NCI-H82 treated with DMSO at 0.1 percent for 48 hours (cell line): Measurements from ENCODE around the gene MYH10.

Experiments used
- DNase-seq: peaks from one replicate; lab custom pipeline; 2025; ENCODE audit not compliant: unreplicated experiment; lab: John Stamatoyannopoulos, UW

Gene MYH10

DNA sequence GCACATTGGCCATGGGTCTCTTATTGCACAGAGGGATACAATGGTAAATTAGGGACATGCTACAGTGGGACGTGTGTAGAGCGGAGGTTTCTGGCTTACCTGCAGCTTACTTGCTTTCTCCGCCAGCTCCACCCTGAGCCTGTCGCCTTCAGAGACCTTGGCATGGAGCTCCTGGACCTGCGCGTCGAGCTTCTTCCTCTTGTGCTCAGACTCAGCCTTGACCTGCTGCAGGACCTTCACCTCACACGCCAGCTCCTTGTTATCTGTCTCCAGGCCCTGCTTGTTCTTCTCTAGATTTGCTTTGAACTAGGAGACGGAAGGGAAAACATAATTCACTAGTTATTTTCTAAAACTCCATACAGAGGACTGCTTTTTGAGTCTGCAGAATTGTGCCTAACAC is 131.4 kb downstream of the MYH10 start:
- DNase-seq = no peak

DNA sequence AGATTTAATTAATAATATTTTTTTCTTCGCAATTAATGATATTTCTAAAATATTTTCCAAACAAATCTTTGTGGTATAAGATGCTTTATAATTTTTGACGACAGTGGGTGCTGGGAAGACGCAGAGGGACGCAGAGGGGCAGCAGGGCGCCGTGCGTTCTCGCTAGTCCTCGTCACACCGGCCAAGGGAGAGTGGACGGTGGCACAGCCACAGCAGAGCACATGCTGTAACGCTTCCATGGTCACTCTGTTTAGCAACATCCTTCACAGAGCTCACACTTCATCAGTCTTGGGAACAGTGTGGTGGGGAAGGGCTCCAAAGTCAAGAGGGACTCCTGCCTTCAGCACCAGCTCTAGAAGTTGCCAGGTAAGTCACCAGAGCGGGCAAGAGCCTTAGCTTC is 134.4 kb downstream of the MYH10 start:
- no peak for DNase-seq

DNA sequence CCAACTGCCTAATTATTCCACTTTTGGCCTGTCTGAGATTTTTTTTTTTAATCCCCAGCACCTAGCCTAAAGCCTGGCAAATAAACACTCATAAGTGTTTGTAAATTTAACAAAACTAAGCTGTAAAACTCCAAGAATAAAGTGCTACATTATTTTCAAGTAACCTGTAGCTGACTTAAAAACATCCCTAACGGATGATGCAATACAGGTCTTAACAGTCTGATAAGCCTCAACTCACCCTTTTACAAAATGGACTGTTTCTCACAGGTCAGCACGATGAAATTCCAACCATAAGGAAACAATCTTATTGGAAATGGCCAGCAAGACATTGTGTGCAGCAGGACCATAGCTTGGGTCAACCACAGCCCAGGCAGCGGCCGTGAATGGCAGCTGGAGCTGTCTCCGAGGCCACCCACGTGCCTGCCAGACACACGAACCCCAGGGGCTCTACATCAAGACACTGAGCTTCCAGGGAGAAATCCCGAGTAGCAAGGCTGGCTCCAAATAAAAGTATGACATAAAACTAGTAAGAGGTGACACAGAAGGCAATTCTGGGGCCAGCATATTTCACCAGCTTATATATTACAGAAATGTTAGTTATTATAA is 135.9 kb downstream of the MYH10 start:
- no peak for DNase-seq

DNA sequence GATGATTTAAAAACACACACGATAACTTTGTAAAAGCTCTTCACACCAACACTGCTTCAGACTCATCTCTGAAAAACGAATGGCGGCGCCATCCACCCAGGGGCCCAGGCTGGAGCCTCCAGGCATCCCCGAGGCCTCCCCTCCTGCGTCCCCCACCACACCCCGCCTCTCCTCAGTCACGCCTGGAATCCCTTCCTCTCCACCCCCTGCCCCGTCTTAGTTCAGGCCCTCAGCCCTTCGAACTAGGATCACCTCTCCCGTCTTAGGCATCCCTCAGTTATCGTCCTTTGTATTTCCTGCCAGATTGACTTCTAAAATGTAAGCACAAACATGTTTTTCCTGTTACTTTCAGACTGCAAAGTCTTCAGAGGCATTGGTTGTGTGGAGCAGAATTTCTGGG is 136.5 kb downstream of the MYH10 start:
- DNase-seq = no peak

DNA sequence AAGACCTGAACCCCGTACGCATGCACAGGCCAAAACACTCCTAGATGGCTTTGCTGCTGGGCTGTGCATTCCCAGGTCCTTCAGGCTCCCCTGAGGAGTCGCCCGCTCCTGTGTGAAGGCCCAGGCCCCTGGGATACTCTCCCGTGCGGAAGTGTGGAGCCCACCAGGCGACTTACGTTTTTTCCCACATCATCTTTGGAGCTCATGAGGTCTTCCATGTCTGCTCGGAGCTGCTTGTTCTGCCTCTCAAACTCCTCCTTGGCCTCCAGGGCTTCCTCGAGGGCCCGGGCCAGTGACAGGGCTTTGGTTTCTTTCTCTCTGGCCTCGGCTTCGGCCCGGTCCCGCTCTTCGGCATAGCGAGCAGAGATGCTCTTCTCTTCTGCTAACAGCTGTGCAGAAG is 138.4 kb downstream of the MYH10 start:
- no peak for DNase-seq

DNA sequence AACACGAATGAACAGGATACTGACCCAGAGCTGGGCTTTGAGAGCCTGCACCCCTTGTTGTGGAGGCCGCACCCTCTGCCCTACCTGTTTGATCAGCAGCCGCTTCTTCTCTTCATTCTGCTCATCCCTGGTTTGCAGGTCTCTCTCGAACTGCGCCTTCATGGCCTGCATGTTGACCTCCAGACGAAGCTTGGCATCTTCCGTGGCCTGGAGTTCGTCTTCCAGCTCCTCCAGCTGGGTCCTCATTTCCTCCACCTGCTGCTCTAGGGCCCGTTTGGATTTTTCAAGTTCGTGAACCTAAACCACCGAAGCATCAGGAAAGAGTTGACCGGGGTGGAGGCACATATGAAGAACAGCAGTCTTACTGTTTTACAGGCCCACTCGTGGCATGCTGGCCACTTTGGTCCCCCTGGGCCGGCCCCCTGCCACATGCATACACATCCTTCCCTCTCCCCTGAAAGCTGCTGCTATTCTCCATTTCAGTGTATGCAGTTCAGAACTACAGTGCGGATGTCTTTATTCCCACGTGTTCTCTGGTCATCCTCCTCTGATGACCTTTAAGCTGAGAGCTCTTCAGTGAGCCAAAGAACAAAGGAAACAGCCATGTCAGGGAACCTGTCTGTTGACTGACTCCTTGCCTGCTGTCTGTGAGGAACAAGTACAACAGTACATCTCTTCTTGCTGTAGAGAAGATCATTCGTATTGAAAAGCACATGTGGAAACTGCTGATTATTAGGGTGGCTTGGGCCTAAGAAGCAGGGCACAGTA is 140.1 kb downstream of the MYH10 start:
- DNase-seq = no peak

DNA sequence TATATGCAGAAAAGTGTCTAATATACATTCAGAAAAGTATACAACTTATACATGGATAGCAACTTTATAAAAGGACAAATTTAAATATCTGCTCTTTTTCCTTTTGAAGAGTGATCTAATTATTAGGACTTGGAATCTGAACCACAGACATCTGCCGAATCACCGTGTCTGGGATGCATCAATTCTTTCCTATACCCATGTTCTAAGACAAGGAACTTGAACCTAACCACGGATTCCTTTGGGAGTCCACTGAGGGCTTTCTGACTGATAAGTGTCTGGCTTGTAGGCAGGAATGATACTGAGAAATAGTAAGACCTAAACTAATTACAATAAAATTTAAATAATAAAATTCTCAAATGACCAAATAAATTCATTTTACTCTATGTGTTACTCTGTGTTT is 140.7 kb downstream of the MYH10 start:
- no peak for DNase-seq

DNA sequence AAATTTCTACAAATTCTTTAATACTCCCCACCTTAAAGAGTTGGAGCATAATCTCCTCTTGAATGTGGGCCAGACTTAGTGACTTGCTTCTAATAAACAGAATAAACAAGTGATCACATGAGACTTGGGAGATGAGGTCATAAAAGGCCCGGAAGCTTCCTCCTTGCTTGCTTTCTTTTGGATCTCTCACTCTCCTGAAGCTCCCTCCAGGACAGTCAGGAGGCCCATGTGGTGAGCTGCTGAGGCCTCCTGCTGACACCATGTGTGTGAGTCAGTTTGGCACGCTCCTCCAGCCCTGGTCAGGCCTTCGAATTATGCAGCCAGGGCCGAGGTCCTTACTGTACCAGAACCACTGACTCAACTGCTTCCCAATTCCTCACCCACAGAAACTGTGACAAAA is 141.6 kb downstream of the MYH10 start:
- no peak for DNase-seq

DNA sequence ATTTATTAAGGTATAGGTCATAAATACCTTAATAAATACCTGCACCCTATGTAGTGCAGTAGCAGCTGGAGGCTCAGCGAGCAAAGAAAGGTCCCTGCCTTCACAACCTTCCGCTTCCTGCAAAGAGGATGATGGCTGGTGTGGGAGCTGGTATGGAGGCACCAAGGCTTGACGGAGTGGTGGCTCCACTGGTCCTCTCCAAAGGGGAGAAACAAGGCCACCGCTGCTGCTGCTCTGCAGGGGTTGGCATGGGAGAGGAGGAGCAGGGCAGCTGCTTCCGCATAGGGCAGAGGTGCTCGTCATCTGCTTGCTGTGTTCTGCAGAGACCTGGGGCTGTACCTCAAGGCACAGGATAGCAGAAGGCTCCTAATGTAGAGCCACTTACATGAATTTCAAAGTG is 142.0 kb downstream of the MYH10 start:
- no peak for DNase-seq

DNA sequence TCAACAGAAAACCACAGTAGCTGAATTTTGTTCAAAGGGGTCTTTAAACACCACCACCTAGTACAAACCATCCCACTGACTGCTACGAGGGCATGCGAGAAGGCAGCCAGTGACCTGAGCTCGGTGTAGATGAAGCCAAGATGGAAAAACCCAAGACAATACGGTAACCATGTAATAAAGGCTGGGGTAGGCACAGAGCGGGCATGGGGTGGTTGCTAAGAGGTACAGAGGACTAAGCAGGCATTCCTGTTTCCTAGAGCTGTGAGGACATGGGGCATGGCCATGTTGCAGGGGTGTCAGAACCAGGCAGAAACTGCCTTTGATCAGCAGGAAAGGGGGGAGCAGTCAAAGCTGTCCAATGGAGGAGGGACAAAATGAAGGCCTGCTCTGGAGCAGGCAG is 142.8 kb downstream of the MYH10 start:
- no peak for DNase-seq

DNA sequence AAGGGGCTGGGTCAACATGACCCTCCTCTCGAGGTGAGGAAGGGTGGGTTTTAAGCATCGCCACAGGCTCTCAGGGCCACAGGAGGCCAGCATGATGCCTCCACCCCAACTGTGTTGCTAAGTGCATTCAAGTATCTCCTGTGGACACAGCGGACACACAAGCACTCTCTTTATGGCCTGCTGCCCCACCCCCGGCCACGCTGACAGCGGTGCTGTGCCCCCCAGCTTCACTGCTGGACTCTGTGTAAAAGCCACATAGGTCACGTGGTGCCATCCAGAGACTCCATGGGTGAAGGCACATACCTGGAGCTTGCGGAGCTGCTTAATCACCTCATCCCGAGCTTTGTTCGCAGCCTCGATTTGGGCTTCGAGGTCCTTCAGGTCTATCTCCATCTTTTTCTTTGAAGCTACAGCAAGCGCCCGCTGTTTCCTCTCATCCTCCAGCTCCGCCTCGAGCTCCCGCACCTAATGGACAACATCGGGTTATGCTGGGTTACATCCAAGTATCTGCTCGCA is 143.3 kb downstream of the MYH10 start:
- DNase-seq = no peak

DNA sequence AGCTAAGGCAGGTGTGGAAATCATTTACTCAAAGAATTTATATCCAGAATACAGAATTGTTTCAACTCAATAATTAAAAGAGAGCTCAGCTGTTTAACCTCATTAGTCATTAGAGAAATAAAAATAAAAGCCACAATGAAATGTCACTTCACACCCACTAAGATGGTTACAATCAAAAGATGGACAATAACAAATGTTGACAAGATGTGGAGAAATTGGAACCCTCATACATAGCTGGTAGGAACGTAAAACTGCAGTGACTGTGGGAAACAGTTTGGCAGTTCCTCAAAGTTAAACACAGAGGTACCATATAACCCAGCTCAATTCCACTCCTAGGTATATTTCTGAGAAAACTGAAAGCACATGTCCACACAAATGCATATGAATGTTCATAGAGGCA is 145.0 kb downstream of the MYH10 start:
- no peak for DNase-seq

DNA sequence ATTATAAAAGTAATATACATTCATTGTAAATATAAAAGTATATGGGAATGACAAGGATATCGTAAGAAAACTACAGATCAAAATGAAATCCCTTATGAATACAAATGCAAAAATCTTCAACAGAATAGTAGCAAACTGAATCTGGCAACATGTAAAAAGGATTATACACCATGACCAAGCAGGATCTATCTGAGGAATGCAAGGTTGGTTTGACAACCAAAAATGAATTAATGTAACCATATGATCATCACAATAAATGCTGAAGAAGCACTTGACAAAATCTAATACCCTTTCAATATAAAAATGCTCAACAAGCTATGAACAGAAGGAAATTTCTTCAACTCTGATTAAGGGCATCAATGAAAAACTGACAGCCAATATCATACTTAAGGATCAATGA is 146.1 kb downstream of the MYH10 start:
- DNase-seq = no peak

DNA sequence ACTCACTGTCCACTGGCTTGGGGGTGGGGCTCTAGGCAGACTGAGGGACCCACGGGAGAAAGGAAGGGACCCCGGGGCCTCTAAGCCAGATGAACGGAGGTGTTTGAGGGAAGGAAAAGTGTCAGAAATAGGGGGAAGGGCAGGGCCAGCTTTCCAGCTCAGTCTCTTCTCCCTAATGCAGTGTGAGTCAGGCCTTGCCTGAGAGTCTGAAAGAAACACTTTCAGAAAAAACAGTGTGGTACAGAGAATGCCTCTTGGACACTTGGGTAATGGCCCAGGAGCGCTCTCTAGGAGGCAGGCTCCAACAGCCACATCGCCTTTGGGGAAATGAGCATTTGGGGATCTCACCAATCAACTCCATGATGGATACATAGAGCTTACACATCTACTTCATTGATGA is 148.0 kb downstream of the MYH10 start:
- DNase-seq = no peak

DNA sequence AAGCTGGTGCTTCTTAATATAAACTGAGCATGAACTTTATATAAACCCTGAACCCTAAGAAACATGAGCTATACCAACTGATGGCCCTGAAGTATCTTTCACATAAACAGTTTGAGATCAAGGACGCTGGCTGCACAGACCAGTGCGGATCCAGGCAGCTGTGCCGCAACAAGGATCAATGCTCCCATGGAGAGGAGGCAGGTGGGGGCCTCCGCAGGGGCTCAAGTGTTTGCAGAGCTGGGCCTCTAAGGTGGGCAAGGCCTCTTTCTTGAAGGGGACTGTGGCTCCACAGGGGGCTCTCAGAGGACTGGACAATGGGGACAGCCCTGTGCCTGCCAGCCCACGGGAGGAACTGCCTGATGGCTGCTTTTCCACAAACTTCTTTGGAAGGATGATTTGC is 148.8 kb downstream of the MYH10 start:
- no peak for DNase-seq

DNA sequence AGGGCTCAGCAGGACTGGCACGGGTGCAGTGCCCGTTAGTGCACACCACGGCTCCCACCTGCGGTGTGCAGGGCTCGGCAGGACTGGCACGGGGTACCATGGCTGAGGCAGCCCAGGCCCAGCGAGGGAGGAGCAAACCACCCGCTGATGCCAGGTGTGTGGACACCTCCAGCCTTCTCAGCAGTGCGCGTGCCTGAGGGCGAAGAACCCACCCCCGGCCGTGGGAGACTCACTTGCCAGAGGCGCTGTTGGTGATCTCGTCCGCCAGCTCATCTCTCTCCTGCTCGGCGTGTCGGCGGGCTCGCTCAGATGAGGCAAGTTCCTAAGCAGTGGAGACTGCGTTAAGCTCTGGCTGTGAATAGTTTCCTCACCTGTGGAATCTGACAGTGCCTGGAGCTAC is 149.4 kb downstream of the MYH10 start:
- DNase-seq = no peak

DNA sequence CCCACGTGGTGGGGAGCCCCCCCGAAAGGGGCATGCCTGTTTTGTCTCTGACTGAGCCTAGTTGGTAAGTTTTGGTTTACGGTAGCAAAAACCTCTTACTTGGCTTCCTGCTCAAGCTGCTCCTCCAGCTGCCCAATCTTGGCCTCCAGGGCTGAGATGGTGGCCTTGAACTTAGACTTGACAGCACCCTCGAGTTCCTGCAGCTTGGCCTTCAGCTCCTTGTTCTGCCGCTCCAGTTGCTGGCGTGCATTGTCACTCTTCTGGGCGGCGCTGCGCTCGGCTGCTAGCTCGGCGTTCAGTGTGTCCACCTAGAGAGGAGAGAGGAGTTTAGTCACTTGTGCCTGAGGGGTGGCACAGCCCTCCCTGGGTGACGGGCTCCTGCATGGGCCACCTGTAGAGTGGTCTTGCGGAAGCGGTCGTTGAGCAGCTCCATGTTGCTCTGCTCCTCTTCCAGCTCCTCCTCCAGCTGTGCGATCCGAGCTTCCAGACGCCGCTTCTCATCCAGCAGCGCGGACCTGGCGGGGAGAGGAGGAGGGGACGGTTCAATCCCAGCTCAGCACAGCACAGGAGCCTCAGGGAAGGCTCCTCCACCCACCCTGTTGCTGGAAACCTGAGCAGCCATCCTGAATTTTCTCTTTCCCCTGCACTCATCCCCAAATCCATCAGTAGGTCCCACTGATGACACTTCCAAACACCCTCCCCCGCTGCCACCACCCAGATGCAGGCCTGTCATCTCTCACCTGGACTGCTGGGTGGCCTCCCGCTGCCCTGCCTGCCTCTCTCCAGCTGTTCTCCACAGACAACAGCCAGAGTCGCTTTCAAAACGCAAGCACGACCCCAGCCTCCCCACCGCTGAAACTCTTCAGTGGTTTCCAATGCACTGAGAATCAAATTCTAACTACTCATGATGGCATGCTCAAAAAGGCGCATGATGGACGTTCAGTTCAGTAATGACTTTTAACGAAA is 150.2 kb downstream of the MYH10 start:
- no peak for DNase-seq

DNA sequence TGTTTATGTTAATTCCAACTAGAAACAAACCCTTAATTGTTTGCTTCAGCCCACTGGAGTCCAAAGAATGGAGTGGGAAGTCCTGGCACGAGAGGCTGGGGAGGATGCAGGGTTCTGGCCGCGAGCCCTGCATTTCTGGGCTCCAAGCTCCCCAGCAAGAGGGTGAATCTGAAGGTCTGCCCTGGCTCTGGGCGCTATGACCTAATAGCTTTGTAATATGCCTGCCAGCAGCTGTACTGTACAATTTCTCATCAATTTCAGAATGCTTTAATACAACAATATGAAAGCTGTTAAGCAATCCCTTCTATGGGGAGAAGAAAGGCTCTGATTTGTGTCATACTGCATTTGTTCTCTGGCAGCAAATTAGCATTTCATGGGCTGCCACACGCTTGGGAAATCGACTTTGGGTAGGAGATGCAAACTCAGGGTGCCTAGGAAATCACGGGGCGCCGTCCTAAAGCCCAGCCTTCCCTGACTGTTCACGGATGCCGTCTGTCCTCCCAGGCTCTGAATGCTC is 151.0 kb downstream of the MYH10 start:
- DNase-seq = no peak

DNA sequence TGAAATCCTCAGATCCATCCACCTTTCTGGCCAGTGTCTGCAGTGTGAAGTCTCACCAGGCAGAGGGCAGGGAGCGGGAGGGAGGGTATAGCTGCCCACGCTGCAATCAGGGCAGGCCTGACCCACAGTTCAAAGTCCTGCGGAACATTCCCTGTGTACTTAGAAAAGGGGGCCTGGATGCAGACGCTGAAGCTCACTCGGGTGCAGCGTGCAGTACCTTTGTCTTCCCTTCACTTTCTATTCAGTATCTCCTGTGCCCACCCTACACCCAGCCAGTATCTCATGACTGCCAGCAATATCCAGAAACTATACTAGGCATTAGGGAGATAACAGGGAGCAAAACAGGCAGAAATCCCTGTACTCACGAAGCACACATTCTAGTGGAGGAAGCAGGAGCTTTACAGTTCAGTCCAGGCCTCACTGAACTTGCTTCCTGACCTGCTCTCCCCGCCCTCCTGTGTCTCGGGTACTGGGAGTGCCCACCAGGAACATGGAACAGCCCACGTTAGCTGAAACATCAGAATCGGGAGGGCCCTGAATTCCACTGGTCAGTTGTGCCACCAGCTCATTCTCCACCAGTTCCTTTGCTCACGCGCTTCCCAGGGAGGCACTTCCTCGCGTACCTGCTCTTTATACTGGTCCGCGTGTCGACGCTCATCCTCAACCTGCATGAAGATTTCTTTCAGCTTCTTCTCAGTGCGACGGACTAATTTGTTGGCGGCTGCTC is 152.6 kb downstream of the MYH10 start:
- DNase-seq = no peak

DNA sequence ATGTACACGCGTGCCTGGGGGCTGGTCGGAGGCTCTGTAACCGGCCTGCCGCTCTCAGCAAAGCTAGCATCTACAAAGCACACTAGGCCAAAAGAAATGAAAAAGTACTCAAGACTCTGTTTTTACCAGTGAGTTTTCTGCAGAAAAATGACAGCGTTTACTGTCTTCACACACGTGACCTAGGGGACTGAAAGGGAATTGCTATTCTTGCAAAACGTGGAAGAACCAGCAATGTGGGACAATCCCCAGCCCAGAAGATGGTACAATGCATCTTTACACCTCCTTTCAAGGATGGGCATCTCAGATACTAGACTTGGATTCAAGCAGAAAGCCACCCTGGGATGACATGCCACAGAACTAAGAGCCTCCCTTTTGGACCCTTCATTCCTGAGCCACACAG is 153.4 kb downstream of the MYH10 start:
- DNase-seq = no peak

DNA sequence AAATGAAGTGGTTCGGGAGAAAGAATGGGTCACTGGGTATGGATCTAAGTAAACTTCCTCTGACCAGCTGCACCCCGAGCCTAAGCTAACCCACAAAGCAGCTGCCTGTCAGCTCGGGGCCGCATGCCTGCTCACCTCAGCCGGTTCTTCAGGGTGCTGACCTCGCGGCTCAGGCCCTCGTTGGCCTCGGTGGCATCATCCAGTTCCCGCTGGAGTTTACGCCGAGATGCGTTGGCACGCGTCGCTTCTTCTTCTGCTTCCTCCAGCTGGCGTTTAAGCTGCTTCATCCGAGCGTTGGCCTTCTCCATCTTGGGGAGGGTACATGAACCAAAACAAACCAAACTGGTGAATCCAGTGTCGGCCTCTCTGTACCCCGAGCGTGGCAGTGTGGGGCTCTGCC is 153.8 kb downstream of the MYH10 start:
- DNase-seq = no peak
